GM19463 (cell line): ENCODE measurements around the gene ECI1.

Experiments used
- ATAC-seq: cut with Tn5 transposase; IDR thresholded peaks from one replicate; pipeline ENCODE4 v1.9.1; 2021; ENCODE audit warnings: mild to moderate bottlenecking, moderate library complexity; ENCODE audit not compliant: unreplicated experiment

The ECI1 gene, protein sequence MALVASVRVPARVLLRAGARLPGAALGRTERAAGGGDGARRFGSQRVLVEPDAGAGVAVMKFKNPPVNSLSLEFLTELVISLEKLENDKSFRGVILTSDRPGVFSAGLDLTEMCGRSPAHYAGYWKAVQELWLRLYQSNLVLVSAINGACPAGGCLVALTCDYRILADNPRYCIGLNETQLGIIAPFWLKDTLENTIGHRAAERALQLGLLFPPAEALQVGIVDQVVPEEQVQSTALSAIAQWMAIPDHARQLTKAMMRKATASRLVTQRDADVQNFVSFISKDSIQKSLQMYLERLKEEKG

DNA sequence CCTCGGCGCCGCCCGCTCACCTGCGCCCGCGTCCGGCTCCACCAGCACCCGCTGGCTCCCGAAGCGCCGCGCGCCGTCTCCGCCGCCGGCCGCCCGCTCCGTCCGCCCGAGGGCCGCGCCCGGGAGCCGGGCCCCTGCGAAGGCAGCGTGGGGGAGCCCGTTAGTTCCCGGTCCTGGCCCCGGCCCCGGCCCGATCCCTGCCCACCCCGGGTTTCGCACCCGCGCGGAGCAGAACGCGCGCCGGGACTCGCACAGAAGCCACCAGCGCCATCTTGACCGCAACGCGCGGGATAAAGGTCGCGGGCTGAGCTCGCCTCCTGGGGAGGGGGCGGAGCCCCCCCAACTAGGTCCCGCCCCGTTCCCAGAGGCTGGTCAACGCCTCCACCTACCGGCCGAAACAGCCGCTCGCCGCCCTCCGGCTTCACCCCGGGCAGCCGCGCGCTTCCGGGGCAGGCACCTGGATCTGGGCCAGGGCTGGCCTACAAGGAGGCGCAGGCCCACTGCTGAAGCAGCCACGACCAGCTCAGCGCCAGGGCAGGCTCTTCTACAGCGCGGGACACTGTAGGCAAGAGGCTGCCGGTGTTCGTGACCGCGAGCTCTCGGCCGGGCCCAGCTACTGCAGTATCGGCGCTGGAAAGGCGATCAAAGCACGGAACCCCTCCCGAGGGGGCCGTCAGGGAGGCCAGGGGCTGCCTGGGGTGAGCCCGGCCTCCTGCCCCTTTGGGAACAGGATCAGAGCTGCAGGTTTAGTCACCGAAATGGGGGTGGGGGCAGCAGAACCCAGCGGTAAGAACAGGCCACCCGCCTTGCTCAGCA is at the start of gene ECI1:
Gene ECI1 (minus strand): TSS at position 292 of the 816 bp plus-strand sequence. CDS start 21 bp downstream, at position 271.
- peak; percentile 87 for ATAC-seq

DNA sequence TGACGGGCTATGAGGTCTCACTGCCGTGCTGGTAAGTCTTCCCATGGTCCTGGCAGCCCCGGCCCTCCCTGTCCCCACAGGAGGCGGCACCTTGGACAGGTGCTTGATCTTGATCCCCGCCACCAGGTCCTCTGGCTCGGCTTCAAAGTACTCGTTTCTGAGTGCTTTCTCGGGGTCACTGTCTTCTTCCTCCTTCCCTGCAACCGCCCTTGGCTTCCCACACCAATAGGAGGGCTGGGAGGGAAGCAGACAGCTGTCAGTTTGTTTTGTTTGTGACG is 48.5 kb upstream of the ECI1 start:
- ATAC-seq = no peak

DNA sequence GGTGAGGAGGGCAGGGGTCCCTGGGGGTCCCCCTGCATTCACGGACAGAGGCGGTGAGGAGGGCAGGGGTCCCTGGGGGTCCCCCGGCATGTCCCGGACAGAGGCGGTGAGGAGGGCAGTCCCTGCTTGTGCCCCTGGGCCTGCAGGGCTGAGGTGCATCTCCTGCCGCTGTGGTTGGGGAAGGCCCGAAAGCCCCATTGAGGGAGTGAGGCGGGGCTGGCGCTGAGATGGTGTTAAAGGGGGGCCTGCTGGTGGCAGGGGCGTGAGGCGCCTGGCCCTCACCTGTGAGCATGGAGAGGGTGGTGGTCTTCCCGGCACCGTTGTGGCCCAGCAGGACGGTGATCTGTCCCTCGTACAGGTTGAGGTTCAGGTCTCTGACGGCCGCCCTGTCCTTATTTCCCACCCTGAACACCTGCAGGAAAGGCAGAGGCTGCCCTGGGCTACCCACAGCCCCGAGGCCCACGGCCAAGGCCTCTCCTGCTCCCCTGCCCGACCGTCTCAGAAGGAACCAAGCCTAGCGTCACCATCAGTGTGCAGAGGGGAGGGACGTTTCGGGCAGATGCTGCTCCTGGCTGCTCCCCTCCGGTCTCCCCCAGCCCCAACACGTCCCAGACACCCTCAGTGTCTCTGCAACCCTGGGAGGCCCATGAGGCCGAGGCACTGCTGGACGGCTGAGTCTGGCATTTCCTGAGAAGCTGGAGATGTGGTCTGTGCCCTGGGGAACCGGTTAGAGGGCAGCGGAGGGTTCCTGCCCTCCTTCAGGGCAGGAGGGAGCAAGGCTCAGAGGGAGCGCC is 47.9 kb upstream of the ECI1 start:
- ATAC-seq = no peak

DNA sequence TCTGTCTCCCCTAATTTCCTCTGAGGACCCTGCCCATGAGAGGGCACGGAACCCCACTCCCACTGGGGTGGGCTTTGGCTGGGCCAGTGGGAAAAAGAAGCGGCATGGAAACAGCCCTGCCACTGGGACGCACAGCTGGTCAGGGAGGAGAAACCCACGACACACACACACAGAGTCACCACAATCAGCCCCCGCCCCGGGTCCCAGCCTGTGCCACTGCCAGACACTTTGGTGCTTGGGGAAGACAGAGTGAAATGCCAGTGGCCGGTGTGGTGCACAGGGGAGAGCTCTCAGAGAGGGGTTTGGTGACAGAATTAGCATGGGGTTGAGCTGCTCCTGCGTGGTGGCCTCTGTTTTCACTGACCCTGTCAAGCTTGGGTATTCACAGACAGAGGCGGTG is 47.2 kb upstream of the ECI1 start:
- no peak for ATAC-seq

DNA sequence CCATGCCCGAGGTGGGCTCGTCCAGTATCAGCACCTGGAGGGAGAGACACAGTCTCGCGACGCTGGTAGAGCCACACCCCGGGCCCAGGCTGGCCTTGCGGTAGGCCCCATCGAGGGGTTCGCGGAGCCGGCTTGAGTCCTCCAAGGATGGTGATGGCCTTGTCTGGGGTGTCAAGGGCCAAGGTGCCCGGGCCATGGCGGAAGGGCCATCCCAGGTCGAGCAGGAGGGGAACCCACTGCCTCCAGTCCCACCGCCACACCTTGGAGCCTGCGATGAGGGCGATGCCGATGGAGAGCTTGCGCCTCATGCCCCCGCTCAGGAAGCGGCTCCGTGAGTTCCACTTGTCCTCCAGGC is 46.1 kb upstream of the ECI1 start:
- no peak for ATAC-seq

DNA sequence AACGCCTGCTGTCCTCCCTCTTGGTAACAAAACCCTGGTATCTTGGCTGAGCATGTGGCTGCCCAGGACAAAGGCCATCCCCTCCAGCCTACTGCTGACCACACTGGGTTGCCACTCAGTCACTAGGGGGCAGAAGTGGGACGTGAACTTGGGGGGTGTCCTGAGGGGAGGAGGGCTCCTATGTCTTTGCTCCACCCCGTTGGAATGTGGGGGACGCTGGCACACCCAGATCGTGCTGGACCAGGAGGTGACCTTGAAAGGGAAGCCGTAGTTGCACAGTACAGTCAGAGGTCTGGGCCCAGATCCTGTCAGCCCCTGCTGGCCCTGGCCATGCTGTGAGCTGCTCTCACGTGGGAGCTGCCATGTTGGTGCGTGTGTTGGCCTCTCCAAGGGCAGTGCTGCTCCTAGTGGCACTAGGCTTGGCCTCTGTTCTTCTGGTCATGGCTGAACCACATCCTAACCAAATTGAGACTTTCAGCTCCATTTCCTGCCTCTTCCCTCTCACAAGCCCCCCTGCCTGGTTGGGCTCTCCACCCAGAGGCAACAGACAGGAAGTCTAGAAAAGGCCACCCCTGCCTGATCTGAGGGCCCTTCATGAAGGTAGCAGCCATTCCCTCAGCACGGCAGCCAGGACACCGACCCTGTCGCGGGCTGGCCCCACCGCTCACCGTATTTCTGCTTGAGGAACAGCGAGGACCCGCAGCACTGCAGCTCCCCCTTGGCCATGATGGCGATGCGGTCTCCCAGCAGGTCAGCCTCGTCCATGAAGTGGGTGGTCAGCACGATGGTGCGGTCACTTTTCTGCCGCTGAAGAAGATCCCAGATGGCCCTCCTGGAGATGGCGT is 45.5 kb upstream of the ECI1 start:
- no peak for ATAC-seq

DNA sequence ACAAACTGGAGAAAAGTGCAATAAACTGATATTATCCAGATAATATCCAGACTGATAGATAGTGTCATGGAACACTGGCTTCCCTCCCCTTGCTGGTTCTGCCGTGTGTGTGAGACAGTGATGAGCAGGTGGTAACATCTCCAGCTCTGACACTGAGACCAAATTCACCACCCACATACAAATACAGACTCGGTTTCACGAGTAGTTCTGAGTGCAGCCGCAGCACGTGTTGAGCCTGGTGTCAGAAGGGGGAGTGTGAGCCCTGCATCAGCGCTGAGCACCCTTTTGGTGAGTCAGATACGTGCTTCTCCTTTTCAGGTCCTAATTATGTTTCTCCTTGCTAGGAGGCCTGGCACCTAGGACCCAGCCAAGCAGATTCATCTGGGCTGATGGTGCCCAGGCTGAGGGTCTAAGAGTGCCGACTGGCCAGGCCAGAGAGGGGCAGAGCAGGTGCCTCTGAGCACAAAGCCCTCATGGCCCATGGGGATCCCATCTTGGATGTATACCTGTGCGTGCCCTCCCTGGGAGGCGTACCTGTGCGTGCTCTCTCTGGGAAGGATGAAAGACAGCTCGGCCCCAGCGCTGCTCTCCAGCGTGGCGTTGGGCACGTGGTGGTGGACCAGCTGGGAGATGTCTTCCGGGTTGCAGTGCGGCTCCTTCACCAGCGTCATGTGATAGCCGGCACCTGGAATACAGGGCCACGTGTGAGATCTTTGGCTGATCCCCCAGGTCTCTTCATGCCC is 43.8 kb upstream of the ECI1 start:
- no peak for ATAC-seq

DNA sequence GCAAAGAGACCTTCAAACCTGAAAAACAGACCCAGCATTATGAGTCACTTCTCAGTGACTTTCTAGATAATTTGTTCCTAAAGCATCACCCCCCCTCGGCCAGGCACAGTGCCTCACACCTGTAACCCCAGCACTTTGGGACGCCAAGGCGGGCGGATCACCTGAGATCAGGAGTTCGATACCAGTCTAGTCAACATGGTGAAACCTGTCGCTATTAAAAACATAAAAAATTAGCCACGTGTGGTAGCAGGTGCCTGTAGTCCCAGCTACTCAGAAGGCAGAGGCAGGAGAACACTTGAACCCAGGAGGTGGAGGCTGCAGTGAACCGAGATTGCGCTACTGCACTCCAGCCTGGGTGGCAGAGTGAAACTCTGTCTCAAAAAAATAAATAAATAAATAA is 40.8 kb upstream of the ECI1 start:
- ATAC-seq = no peak

DNA sequence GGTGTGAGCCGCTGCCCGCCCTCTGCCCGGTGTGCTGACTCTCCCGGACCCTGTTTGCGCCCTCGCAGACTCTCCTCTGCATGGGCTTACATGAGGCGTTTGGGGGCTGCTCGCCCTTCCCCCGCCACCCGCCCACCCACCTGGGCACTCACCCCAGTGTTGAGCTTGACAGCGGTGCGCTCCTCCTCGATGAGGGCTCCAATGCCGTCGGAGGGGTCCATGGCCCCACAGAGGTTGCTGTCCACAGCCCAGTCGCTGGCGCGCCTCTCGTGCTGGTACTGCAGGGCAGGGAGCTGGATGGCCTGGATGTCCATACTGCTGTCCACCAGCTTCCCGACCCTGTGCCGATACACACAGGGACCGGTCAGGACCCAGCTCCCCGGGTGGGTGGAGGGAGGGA is 37.9 kb upstream of the ECI1 start:
- ATAC-seq = no peak

DNA sequence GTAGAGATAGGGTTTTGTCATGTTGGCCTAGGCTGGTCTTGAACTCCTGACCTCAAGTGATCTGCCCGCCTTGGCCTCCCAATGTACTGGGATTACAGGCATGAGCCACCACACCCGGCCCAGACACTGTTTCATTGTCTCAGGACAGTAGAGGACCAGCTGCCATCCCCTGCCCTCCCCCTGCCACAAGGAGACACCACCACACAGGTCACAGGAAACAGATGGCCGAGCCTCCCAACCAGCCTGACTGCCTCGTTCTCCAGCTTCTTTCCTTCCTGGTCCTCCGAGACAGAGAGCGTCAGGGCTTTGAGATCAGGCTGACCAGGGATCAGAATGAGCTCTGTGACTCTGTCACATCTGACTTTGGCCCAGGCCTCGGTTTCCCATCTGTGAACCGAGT is 37.3 kb upstream of the ECI1 start:
- no peak for ATAC-seq

DNA sequence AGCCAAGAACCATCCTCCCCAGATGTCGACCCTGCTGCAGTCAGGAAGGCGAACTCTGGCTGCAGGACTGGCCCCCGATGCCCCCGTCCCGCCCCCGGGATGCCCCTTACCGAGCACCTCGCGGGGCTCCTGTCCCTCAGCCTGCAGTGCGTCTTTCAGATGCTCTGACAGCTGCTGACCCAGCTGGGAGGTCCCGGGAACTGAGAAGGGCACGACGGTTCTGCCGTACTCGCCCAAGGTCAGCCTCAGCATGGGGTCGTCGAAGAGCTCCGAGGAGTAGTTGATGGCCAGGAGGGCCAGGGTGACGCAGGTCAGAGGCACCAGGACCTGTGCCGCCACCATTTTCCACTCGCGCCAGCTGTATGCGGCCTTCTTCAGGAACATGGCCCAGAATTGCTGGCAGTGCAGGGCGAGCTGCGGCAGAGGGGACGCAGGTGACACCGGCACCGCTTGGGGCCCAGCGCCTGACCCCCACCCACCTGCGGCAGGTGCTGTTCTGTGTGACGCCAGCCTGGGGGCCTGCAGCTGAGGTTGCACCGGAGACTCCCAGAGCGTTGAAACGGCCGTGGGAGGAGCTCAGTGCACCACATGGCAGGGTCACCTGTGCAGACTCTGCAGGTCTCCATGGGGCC is 36.6 kb upstream of the ECI1 start:
- no peak for ATAC-seq

DNA sequence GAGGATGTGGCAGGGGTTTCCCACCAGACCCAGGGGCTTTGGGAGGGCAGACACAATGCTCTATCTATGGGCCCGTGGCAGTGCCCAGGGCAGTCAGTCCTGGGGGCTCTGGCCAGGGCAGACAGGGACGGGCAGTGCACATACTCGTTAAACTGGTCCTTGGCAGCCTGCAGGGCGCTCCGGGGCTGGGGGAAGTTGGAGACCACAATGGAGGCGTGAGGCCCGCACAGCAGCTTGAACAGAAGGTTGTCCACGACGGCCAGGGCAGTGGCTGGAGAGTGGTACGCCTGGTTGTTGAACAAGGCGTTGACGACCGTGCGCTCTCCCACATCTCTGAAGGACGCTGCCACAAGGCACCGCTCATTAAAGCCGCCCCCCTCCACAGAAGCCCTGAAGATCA is 35.2 kb upstream of the ECI1 start:
- no peak for ATAC-seq

DNA sequence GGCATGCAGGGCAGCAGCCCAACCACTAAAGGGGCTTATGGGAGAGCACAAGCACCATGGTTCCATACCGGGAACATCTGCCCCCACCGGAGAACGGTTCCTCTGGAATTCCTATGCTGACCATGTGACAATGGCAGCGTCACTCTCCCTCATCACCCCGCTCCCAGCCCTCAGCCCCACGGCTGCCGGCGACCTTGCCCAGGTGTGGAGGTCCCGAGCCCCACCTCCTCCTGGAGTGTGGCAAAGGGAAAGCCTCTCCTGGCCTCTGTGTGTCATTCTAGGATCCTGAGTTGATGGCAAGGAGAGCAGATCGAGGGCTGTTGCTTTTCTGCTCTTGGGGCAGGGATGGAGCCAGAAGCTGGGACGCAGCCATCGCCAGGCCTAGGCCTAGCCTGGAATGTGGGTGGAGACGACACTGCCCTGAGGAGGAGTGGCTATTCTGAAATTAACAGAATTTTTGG is 34.4 kb upstream of the ECI1 start:
- no peak for ATAC-seq

DNA sequence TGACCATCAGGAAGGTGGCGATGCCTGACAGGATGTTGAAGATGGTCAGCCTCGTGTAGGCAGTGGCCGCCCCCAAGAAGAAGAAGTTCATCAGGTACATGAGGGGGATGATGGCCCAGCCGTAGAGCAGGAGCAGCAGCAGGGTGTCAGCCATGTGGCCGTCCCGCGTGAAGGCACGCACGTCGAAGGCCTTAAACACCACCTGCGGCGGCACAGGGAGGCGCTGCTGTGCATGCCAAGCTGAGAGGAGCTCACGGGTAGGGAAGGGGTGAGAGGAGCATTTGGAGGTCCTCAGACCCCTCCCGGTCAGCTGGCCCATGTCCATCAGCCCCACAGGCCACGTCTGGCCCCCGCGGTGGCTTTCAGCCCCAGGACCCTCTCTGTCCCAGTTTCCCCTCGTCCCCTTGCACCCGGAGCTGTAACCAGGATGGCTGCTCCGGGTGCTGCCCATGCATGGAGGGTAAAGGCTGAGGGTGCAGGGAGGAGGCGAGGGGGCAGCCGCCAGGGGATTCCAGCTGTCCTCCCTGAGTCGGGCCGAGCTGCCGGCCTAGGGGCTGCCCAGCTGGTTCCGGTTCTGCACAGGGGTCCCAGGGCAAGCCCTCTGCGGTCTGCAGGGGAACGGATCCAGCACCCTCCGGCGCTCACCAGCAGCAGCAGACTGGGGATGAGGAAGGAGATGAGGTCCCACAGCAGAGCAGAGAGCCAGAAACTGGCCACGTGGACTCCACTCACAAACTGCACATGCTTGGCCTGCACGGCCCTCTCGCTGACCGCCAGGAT is 33.6 kb upstream of the ECI1 start:
- no peak for ATAC-seq

DNA sequence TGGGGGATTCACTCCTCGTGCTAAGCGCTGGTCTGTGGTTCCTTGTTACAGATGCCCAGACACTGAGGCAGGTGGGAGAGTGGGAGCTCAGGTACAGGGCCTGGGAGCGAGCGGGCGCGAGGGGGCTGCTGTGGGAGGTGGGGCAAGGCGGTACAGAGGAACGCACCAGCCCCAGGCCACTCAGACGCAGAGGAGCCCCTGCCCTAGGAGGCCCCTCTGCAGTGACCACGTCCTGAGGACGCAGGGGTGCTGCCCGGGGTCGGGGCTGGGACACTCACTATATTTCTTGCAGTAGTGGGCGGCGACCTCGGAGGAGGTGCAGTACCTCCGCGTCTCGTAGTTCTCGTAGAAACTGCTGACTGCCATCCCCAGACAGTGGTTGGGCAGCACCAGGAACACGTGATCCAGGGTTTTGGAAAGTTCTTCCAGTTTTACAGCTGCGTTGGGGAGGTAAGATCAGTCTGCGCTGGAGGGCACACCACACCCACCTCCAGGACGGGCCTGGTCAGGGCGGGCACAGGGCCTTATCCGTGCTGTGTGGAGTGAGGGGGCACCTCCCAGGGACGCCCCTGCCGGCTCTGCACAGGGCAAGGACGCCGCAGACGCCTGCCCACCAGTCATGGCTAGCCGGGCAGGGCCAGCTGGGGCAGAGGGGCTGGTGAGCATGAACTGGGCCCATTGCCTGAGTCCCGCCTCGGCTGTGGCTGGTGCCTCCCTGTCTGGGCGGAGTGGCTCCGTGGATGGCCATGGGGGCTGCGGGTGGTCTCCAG is 32.8 kb upstream of the ECI1 start:
- ATAC-seq = no peak

DNA sequence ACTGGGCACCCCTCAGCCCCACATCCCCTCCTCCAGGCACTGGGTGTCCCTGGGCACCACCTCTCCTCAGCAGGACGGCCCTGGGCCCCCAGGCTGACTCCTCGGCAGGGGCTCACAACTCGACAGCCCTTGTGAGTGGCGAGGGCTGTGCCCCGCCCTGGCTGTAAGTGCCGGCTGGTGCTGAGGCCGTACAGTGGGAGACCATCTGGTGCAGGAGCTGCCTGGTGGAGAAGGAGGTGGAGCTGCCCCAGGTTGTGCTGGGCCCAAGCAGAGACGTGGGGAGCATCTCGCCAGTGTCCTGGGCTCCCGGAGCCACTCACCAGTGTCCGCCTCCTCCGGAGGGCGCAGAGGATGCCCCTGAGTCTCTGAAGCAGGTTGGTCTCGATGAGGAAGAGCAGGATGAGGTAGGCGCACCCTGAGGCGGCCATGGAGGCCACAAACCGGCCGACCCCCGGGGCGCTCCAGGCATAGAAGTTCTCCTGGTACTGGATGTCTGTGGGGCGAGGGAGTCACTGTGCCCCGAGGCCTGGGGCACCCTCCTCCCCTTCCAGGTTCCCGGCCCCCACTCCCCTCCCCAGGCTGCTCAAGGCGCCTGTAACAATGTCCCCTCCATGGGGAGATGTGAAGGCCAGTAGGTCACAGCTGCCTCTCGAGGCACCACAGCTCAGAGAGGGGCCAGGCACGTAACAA is 31.6 kb upstream of the ECI1 start:
- ATAC-seq = no peak

DNA sequence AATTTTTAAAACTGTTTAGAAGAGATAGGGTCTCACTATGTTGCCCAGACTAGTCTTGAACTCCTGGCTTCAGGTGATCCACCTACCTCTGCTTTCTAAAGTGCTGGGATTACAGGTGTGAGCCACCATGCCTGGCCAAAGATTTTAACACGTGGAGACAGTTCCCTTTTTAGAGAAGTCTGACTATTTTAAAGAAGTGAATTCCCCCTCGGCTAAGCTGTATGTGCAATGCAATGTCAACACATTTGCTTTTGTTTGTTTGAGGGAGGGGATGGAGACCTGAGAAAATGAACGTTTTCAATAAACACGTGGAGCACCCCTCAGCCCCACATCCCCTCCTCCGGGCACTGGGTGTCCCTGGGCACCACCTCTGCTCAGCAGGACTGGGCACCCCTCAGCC is 30.9 kb upstream of the ECI1 start:
- ATAC-seq = no peak
